Mesodermal cell (in vitro differentiated cells): ENCODE data around the gene PARD3B.

Experiments
- H3K27ac ChIP-seq: 2 replicates; pipeline ENCODE4 v1.7.0; 2013; ENCODE audit warnings: mild to moderate bottlenecking, low read depth, low read length, moderate library complexity; ENCODE audit not compliant: severe bottlenecking
- H3K36me3 ChIP-seq: 2 replicates; pipeline ENCODE4 v1.7.1; 2013; ENCODE audit warnings: mild to moderate bottlenecking, low read length, moderate library complexity; ENCODE audit not compliant: control insufficient read depth, insufficient read depth
- H3K4me1 ChIP-seq: one replicate; pipeline ENCODE4 v1.7.1; 2013; ENCODE audit warnings: mild to moderate bottlenecking, low read length; ENCODE audit not compliant: insufficient read depth, control insufficient read depth, poor library complexity, severe bottlenecking
- H3K4me3 ChIP-seq: 2 replicates; pipeline ENCODE4 v1.7.0; 2013; ENCODE audit warnings: low read length, control low read depth, mild to moderate bottlenecking; ENCODE audit not compliant: insufficient read depth, poor library complexity, severe bottlenecking; ENCODE audit errors: extremely low read depth
- H3K9me3 ChIP-seq: 2 replicates; pipeline ENCODE4 v1.7.1; 2013; ENCODE audit warnings: mild to moderate bottlenecking, low read length, moderate library complexity; ENCODE audit not compliant: control insufficient read depth
- WGBS, 2 experiments: methylation state at CpG; one replicate each; pipeline ENCODE4 v1.1.5; 2013; ENCODE audit warnings: missing lambda C conversion rate in 2 of 2; ENCODE audit not compliant: insufficient coverage in 2 of 2; 5-methylcytosine and 5-hydroxymethylcytosine counted together

PARD3B gene

DNA sequence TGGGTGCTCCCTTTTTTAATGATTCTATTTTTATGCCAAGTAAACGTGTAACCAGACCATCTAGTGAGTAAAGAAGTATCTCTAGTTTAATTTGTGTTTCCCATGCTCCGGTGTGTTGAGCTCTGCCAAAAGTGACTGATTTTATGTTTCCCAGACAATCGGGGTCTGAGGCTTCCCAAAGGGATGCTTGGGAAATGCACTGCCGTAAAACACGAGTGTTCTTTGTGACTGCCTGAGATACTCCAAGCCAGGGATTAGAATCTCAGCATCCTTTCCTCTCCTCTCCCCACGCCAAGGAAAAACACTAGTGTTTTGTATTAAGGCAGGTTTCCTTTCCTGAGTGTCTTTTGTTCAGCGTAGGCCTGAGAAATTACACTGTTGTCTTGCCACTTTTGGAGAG is 956.6 kb downstream of the PARD3B start:
- WGBS, 2 experiments = 92 to 100% methylated on average over 2 to 5 of the region's 7 CpGs

DNA sequence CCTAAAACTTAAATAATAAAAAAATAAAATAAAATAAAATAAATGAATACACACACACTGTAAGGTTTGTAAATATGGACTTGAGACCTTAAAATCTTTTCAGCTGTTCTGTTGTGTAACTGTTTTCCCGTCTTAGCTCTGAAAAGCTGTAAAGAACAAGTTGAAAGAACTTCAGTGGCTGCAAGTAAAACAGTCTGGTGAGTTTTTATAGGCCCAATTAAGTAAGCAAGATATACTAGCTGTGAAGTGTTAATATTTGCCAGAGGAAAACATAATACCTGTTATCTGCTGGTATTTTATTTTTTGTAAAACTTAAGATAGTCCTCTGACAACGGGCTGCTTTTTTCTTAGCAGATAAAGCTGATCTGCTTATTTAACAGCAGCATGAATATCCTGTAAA is 960.1 kb downstream of the PARD3B start:
- 78% methylated on average over 1 to 2 of the region's 2 CpGs for WGBS, 2 experiments

More for the DNA sequence above, 956.6 kb downstream of the PARD3B start:
- Histone ChIP-seq H3K4me3 (no peak overlapping the region), H3K36me3 (no peaks in the 10 kb centered on the region), H3K9me3 (peaks cover 3% of the 10 kb centered on the region), H3K4me1 (peaks cover 4% of the 10 kb centered on the region), H3K27ac (no peak overlapping the region)

DNA sequence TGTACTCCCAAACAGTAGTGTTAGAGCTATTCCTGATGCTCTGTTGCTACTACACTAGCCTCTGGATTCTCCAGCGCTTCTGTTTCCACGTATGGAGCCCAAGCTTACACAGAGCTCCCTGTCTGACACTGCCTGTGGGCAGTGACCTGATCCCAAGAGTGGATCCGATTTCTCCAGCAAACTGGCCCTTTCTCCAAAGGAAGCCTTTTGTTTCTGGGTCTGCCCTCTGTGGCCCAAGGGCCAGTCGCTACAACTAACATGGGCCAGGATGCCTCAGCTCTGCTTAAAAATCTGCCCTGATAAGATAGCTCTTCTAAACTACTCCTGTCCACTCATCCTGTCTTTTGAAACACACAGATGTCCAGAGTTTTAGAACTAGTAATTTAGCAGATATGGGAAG is 964.4 kb downstream of the PARD3B start:
- Histone ChIP-seq H3K4me3 (no peak overlapping the region), H3K9me3 (no peaks in the 10 kb centered on the region), H3K4me1 (peaks cover 2% of the 10 kb centered on the region), H3K27ac (no peak overlapping the region), H3K36me3 (no peaks in the 10 kb centered on the region)
- 88 to 94% methylated on average over 3 to 4 of the region's 4 CpGs for WGBS, 2 experiments

More for the DNA sequence above, 960.1 kb downstream of the PARD3B start:
- Histone ChIP-seq H3K4me3 (no peak overlapping the region), H3K9me3 (peaks cover 3% of the 10 kb centered on the region), H3K27ac (no peak overlapping the region), H3K36me3 (no peaks in the 10 kb centered on the region), H3K4me1 (peaks cover 2% of the 10 kb centered on the region)

DNA sequence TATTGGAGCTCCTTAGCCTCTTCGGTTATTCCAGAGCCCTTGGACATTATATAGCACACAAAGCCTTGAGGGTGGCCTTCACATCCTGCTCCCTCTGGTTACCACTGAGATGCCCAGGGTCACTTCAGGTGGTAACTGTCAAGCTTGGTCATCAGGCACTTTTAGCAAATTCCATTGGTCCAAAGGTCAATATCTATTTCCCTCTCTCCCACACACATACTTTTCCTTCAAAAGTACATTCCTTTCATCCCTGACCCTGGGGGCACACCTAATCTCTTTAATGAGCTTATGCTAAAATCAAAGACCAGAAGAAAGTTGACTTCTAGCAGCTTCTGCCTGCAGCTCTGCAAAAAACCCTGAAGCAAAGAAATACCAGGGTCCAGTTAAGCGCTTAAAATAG is 965.1 kb downstream of the PARD3B start:
- H3K9me3 ChIP-seq = no peaks in the 10 kb centered on the region
- H3K27ac ChIP-seq = no peak overlapping the region
- H3K4me1 ChIP-seq = peaks cover 2% of the 10 kb centered on the region
- 80 to 100% methylated on average over 1 of the region's 2 CpGs for WGBS, 2 experiments
- no peaks in the 10 kb centered on the region for H3K36me3 ChIP-seq
- H3K4me3 ChIP-seq = no peak overlapping the region

DNA sequence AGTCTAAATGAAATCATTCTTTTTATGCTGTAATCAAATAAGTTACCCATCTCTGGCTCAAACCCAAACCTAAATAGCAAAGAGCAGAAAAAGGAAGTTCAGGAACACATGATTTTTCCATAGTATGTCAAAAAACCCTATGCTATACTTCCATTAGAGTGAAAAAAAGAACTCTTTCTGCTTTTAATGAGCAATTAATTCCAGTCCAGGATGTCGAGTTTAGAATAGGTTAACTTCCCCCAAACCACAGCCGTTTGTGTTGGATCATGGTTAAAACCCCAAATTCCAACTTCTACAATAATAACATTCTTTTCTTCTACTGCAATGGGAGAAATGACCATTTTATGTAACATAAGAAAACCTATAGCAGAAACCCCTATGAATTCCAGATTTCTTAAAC is 965.9 kb downstream of the PARD3B start:
- Histone ChIP-seq H3K4me1 (peaks cover 2% of the 10 kb centered on the region), H3K4me3 (no peak overlapping the region), H3K27ac (no peak overlapping the region), H3K9me3 (no peaks in the 10 kb centered on the region), H3K36me3 (no peaks in the 10 kb centered on the region)
- WGBS, 2 experiments = 95% methylated on average over 2 of the region's 2 CpGs; no CpG with 5 or more reads in 1 of the 2 experiments

DNA sequence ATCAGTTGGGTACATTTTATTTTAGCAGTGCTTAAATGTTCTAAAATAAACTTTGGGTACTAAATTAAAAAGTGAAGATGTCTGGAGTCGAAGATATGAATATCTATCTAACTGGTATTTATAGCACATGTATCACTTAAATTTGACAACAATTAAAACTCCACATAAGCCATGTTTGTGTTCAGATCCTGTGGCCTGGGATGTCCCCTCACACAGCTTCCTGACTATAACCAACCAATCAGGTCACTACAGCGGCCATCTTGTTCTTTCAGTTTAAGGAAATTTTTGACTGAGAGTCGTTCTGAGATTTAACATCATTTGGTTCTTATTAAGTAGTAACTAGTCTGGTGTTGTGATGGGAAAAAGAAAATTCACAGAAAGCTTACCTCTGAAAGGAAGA is 966.4 kb downstream of the PARD3B start:
- WGBS, 2 experiments = 83% methylated on average over 1 of the region's 3 CpGs; no CpG with 5 or more reads in 1 of the 2 experiments
- Histone ChIP-seq H3K4me3 (no peak overlapping the region), H3K27ac (no peak overlapping the region), H3K36me3 (no peaks in the 10 kb centered on the region), H3K9me3 (no peaks in the 10 kb centered on the region), H3K4me1 (peaks cover 2% of the 10 kb centered on the region)

DNA sequence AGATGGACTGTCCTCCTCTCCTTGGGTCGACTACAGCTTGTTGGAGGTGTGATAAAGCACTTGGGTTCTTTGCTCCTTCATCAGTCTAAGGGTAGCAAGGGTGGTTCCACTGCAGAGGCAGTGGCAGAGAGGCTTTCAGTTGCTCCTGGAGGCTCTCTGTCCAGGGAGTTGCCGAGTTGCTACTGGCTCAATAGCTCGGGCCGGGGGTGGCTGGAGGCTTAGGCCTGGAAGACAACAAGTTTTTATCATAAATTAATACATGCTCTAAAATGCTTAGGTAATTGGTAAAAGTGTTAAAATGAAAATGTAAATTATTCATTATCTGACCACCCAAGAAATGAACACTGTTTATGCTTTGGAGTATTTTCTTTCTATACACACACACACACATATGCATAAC is 975.0 kb downstream of the PARD3B start:
- no peak overlapping the region for H3K4me3 ChIP-seq
- H3K27ac ChIP-seq = no peak overlapping the region
- H3K4me1 ChIP-seq = no peaks in the 10 kb centered on the region
- H3K9me3 ChIP-seq = peaks cover 15% of the 10 kb centered on the region
- H3K36me3 ChIP-seq = no peaks in the 10 kb centered on the region
- no CpG with 5 or more reads among the region's 4 CpGs for WGBS, 2 experiments

DNA sequence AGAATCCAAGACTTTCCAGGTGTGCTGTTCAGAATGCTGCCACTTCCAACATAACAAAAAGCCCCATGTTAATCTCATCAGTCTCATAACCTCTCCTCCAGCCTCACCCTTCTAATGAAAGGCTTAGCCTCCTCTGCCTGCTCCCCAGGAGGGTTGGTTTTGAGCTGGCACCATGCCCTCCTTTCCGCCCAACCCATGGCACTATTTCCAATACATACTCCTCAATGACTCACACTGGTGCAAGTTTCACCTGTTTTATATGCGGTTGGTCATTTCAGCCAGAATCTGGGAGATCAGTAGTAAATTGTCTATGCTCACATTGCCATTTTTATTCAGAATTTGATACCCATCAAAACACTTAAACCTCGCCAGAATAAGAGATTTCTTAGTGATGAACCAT is 979.4 kb downstream of the PARD3B start:
- Histone ChIP-seq H3K27ac (no peak overlapping the region), H3K4me3 (no peak overlapping the region), H3K36me3 (no peaks in the 10 kb centered on the region), H3K9me3 (no peaks in the 10 kb centered on the region), H3K4me1 (no peaks in the 10 kb centered on the region)
- 92 to 100% methylated on average over 2 of the region's 3 CpGs for whole genome bisulfite sequencing, 2 experiments

DNA sequence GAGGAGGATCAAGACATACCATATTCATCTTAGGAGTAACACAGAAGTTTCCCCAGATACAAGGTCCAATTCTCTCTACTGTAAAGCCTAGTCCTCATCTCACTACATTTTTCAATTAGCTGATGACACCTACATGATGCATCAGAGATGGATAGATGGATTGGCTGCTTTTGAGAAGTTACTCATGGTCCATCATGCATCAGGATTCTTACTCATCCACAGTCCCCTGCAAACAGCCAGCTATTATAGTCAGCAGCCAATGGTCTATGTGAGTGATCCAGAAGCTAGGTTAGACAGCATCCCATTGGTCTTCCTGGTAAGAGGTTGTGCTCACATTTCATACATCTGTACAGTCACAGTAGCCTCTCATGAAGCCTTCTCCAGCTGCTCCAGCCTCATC is 982.5 kb downstream of the PARD3B start:
- Histone ChIP-seq H3K4me1 (peaks cover 9% of the 10 kb centered on the region), H3K9me3 (no peaks in the 10 kb centered on the region), H3K27ac (no peak overlapping the region), H3K36me3 (no peaks in the 10 kb centered on the region), H3K4me3 (no peak overlapping the region)

DNA sequence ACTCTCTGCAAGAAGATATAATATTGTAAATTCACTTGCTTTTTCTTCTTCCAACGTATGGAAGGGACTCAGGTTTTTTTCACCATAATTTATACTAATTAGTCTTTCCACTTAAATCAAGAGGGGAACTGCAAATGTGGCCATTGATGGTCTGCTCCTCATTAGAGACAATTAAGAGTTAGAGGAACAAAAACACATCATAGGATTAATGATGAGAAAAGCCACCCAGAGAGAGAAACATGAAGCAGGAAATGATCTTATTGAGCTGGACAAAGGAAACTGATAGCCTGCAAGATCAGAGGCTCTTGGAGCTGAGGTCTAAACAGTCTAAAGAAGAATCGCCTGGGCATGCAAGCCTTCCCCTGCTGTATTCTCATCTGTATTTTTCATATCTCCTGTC is 985.8 kb downstream of the PARD3B start:
- H3K9me3 ChIP-seq = no peaks in the 10 kb centered on the region
- H3K36me3 ChIP-seq = no peaks in the 10 kb centered on the region
- WGBS, 2 experiments = no CpG with 5 or more reads among the region's 2 CpGs
- peaks cover 9% of the 10 kb centered on the region for H3K4me1 ChIP-seq
- no peak overlapping the region for H3K27ac ChIP-seq
- H3K4me3 ChIP-seq = no peak overlapping the region

DNA sequence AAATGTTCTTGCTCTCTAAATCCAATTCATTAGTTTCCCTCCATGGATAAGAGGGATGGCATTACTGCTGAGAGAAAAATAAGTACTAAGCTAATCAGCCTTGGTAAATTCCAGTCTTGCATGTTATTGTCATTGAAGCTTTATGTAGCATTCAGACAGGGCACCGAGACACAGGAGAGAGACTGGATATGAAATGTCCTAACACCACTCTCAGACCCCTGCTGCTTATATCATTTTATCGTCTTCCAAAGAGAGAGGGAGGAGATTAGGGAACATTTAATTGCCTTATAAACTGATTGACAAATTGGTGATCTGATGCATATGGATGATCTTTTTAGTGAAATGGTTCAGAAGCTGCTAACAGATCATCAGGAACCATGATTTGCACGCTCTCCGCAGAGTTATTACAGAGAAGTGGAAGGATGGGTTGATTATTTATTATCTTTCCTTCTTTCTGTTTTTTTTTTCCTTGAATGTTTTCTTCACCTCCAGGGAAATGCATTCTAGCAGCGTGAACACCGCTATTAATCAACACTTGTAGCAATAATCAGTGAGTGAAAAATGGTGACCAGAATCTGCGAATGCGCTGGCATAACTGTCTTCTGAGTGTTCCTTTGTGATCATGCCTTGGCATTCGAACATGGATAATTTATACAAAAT is 986.3 kb downstream of the PARD3B start:
- Histone ChIP-seq H3K27ac (no peak overlapping the region), H3K36me3 (no peaks in the 10 kb centered on the region), H3K9me3 (no peaks in the 10 kb centered on the region), H3K4me3 (no peak overlapping the region), H3K4me1 (peaks cover 9% of the 10 kb centered on the region)
- WGBS, 2 experiments = 98 to 100% methylated on average over 4 to 5 of the region's 9 CpGs
